Astrocyte (in vitro differentiated cells and primary cell): ENCODE measurements around the gene ZNF678. TPM values are rescaled to one million over a fixed set of nuclear protein-coding genes. Genes with fewer than 3 reads are reported as not detected.

Experiments
- DNase-seq: peaks from one replicate; pipeline ENCODE4 v3.0.0-alpha.2; 2010; ENCODE audit warnings: low read depth
- FAIRE-seq: peaks from 2 replicates; lab custom pipeline; 2011; peaks lifted over from hg19 to GRCh38; lab: Jason Lieb, UNC
- H2AFZ ChIP-seq: 2 replicates; pipeline ENCODE4 v1.6.0; 2012; ENCODE audit warnings: low read depth, low read length, inconsistent platforms
- H3K27ac ChIP-seq: 2 replicates; pipeline ENCODE4 v1.5.1; 2011; ENCODE audit warnings: low read depth, low read length, inconsistent platforms
- H3K27me3 ChIP-seq: 2 replicates; pipeline ENCODE4 v1.6.0; 2011; ENCODE audit warnings: low read length, inconsistent platforms; ENCODE audit not compliant: insufficient read depth
- H3K36me3 ChIP-seq: 2 replicates; pipeline ENCODE4 v1.5.1; 2011; ENCODE audit warnings: low read length, inconsistent platforms; ENCODE audit not compliant: insufficient read depth
- H3K4me1 ChIP-seq: 2 replicates; pipeline ENCODE4 v1.5.1; 2011; ENCODE audit warnings: low read length, inconsistent platforms; ENCODE audit not compliant: insufficient read depth
- H3K4me2 ChIP-seq: 2 replicates; pipeline ENCODE4 v1.6.0; 2012; ENCODE audit warnings: low read length, inconsistent platforms
- H3K4me3 ChIP-seq: 2 replicates; pipeline ENCODE4 v1.5.1; 2011; ENCODE audit warnings: low read depth, mild to moderate bottlenecking, low read length, inconsistent platforms; ENCODE audit not compliant: insufficient read depth
- H3K79me2 ChIP-seq: 2 replicates; pipeline ENCODE4 v1.6.0; 2012; ENCODE audit warnings: mild to moderate bottlenecking, low read length, inconsistent platforms; ENCODE audit not compliant: insufficient read depth
- H3K9ac ChIP-seq: 2 replicates; pipeline ENCODE4 v1.6.0; 2012; ENCODE audit warnings: mild to moderate bottlenecking, low read length, inconsistent platforms
- H3K9me3 ChIP-seq: 2 replicates; pipeline ENCODE4 v1.5.1; 2012; ENCODE audit warnings: low read depth, mild to moderate bottlenecking, low read length, inconsistent platforms; ENCODE audit not compliant: insufficient read depth
- H4K20me1 ChIP-seq: 2 replicates; pipeline ENCODE4 v1.6.0; 2012; ENCODE audit warnings: low read length, inconsistent platforms; ENCODE audit not compliant: insufficient read depth
- H3K27ac Mint-ChIP-seq: one replicate; pipeline ENCODE4 v1.8.0; 2021; ENCODE audit warnings: mild to moderate bottlenecking, mixed read lengths; ENCODE audit not compliant: unreplicated experiment
- H3K27me3 Mint-ChIP-seq: one replicate; pipeline ENCODE4 v1.8.0; 2021; ENCODE audit warnings: low read depth, mixed read lengths; ENCODE audit not compliant: unreplicated experiment
- H3K36me3 Mint-ChIP-seq: one replicate; pipeline ENCODE4 v1.8.0; 2021; ENCODE audit warnings: low read depth, mixed read lengths; ENCODE audit not compliant: unreplicated experiment
- H3K4me1 Mint-ChIP-seq: one replicate; pipeline ENCODE4 v1.8.0; 2021; ENCODE audit warnings: low read depth, mixed read lengths; ENCODE audit not compliant: unreplicated experiment
- H3K4me3 Mint-ChIP-seq: one replicate; pipeline ENCODE4 v1.8.0; 2021; ENCODE audit warnings: mild to moderate bottlenecking, moderate library complexity, mixed read lengths; ENCODE audit not compliant: unreplicated experiment
- H3K9me3 Mint-ChIP-seq: one replicate; pipeline ENCODE4 v1.8.0; 2021; ENCODE audit warnings: mild to moderate bottlenecking, mixed read lengths; ENCODE audit not compliant: unreplicated experiment
- EZH2 ChIP-seq: IDR thresholded peaks from 2 replicates; pipeline ENCODE4 v1.6.1; 2012; ENCODE audit warnings: mild to moderate bottlenecking, low read length, inconsistent platforms; ENCODE audit not compliant: insufficient read depth
- total RNA-seq: library from RNA; stranded (reverse); gene quantifications from 2 replicates; pipeline ENCODE4 v1.2.1, GENCODE V29; 2021
- TF ChIP-seq, protein P1 (sequence below): IDR thresholded peaks from 2 replicates; pipeline ENCODE4 v1.5.1; 2011; ENCODE audit warnings: low read depth, mild to moderate bottlenecking, inconsistent platforms, low read length, moderate library complexity; ENCODE audit not compliant: insufficient read depth

The ZNF678 gene
- total RNA-seq, 1 donor from 2014 or later, result 5.4 TPM

DNA sequence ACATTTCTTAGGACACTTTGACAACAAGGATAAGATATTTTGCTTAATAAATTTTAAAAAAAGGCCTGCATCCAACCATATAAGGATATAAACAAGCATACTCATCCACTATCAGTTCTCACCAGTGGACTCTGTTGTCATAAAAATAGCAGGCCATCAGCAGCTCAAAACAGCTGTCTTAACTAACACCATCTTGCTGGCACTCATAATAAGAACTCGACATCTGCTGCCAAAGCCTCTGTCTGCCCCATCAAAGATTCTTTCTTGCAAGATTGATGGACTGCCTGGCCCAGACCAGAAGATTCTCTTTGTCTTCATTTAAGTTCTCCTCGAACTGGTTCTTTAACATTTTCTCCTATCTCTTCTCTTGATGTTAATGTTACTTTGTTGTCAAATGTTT is 161.7 kb downstream of the ZNF678 start:
- H2AFZ ChIP-seq, result no peak overlapping the region
- peaks cover 34% of the 10 kb centered on the region for H3K9me3 Mint-ChIP-seq
- TF ChIP-seq EZH2, result no peak
- TF ChIP-seq, protein P1, sequence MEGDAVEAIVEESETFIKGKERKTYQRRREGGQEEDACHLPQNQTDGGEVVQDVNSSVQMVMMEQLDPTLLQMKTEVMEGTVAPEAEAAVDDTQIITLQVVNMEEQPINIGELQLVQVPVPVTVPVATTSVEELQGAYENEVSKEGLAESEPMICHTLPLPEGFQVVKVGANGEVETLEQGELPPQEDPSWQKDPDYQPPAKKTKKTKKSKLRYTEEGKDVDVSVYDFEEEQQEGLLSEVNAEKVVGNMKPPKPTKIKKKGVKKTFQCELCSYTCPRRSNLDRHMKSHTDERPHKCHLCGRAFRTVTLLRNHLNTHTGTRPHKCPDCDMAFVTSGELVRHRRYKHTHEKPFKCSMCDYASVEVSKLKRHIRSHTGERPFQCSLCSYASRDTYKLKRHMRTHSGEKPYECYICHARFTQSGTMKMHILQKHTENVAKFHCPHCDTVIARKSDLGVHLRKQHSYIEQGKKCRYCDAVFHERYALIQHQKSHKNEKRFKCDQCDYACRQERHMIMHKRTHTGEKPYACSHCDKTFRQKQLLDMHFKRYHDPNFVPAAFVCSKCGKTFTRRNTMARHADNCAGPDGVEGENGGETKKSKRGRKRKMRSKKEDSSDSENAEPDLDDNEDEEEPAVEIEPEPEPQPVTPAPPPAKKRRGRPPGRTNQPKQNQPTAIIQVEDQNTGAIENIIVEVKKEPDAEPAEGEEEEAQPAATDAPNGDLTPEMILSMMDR, result no peak
- H3K4me3 ChIP-seq, result no peak overlapping the region
- H3K9me3 ChIP-seq, result peaks cover 9% of the 10 kb centered on the region
- H3K27ac Mint-ChIP-seq, result no peak overlapping the region
- FAIRE-seq, result no peak
- H3K4me1 Mint-ChIP-seq, result peaks cover 6% of the 10 kb centered on the region
- no peaks in the 10 kb centered on the region for H3K27me3 ChIP-seq
- H3K4me3 Mint-ChIP-seq, result no peak overlapping the region
- no peaks in the 10 kb centered on the region for H3K79me2 ChIP-seq
- no peak overlapping the region for H3K27ac ChIP-seq
- no peak for DNase-seq
- peaks cover 3% of the 10 kb centered on the region for H3K36me3 Mint-ChIP-seq
- peaks cover 10% of the 10 kb centered on the region for H4K20me1 ChIP-seq
- no peak overlapping the region for H3K9ac ChIP-seq
- no peaks in the 10 kb centered on the region for H3K36me3 ChIP-seq
- peaks cover 6% of the 10 kb centered on the region for H3K4me1 ChIP-seq
- no peak overlapping the region for H3K4me2 ChIP-seq
- peaks cover 3% of the 10 kb centered on the region for H3K27me3 Mint-ChIP-seq

DNA sequence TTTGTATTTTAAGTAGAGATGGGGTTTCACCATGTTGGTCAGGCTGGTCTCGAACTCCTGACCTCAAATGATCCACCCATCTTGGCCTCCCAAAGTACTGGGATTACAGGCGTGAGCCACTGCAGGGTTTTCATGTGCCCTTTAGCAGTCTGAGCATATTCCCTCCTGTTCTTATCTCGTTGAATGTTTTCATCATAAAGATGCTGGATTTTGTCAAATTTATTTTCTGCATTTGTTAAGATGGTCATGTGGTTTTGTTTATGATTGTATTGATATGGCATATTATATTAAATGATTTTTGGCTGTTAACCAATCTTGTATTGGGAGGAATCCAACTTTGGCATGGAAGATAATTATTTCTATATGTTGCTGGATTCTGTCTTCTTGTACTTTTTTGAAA is 163.0 kb downstream of the ZNF678 start:
- Mint-ChIP-seq H3K36me3 (peaks cover 3% of the 10 kb centered on the region), H3K27ac (no peak overlapping the region), H3K9me3 (peaks cover 23% of the 10 kb centered on the region), H3K4me3 (no peak overlapping the region), H3K27me3 (peaks cover 3% of the 10 kb centered on the region), H3K4me1 (peaks cover 6% of the 10 kb centered on the region)
- FAIRE-seq, result no peak
- no peak for TF ChIP-seq EZH2
- TF ChIP-seq, protein P1, result no peak
- Histone ChIP-seq H3K9me3 (peaks cover 5% of the 10 kb centered on the region), H3K36me3 (no peaks in the 10 kb centered on the region), H2AFZ (no peak overlapping the region), H3K27ac (no peak overlapping the region), H3K4me2 (no peak overlapping the region), H3K4me1 (peaks cover 6% of the 10 kb centered on the region), H3K4me3 (no peak overlapping the region), H3K79me2 (no peaks in the 10 kb centered on the region), H4K20me1 (peaks cover 22% of the 10 kb centered on the region), H3K27me3 (no peaks in the 10 kb centered on the region), H3K9ac (no peak overlapping the region)
- DNase-seq, result no peak

Other genes starting within 250 kb of the ZNF678 start
- 31.2 and 34.5 TPM in 2 replicates for gene CDC42BPA, start 245.1 kb upstream of the ZNF678 start, total RNA-seq
- gene JMJD4, start 171.7 kb downstream of the ZNF678 start, total RNA-seq, result 17.5 and 18.5 TPM in 2 replicates
- gene SNAP47, start 171.9 kb downstream of the ZNF678 start, total RNA-seq, result 31.6 and 31.9 TPM in 2 replicates